GM18867 (cell line): ENCODE results near the gene SMIM27.
"Not testable (repeated sequence)": the region's sequence is repeated elsewhere in the genome, so short reads cannot be mapped to it uniquely, and the experiment has no call there.

Experiments
- ATAC-seq: cut with Tn5 transposase; IDR thresholded peaks from one replicate; pipeline ENCODE4 v1.9.1; 2021; ENCODE audit warnings: mild to moderate bottlenecking, moderate library complexity; ENCODE audit not compliant: unreplicated experiment

The SMIM27 gene

DNA sequence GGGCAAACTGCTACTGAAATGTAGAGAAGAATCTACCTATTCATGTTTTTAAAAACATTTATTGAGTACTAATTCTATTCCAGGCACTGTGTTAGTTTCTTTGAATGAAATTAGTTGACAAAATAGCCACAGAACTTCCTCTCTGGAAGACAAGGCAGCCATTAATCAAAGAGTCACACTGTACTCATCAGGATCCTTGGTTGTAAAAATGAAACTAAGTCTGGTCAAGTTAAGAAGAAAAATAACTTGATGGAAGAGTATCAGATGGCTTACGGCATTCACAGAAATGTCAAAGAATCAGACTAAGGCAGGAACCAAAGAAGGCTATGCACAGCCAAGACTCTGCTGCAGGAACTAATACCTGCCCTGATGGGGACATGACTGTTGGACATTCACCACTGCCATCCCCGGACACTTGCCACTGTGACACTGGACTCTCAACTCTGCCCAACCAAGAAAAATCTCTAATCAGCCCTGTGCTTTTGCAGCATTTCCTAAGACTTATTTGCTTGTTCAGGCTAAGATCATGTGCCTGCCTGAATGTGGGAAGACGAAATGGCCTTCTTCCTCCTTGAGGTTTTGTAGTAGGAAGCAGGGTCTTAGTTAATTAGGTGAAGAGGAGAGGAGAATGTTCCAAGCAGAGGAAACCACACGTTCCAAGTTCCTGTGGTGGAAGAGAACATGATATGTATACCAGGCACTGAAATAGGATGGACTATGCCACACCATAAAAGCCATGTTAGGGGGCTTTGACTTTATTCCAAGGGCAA lies 44.2 kb downstream of the SMIM27 start:
- ATAC-seq, result no peak

DNA sequence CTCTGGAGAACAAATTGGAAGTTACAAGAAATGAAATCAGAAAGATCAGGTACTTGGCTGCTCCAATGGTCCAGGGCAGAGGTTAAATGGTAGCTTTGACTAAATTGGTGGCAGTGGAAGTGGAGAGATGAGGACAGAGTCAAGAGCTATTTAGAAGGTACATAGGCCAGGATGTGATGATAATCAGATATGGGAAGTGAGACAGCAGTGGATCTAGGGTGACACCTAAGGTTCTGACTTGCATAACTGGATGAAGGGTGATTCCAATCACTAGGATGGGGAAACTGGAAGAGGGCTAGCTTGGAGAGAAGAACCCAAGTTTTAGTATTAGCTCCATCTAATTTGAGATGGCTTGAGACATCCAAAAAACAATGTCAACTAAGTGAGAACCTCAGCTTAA lies 44.8 kb downstream of the SMIM27 start:
- no peak for ATAC-seq

DNA sequence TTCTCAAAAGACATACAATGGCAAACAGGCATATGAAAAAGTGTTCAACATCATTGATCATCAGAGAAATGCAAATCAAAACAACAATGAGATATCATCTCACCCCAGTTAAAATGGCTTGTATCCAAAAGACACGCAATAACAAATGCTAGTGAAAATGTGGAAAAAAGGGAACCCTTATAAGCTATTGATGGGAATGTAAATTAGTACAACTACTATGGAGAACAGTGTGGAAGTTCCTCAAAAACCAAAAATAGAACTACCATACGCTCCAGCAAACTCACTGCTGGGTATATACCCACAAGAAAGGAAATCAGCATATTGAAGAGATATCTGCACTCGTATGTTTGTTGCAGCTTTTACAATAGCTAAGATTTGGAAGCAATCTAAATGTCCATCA lies 46.9 kb downstream of the SMIM27 start:
- not testable (repeated sequence) for ATAC-seq
